Kidney glomerular epithelial cell (primary cell): ENCODE measurements around the gene BNIP3.
"Not testable (repeated sequence)": the region's sequence is repeated elsewhere in the genome, so short reads cannot be mapped to it uniquely, and the experiment has no call there.

Experiments used
- DNase-seq: peaks from one replicate; lab custom pipeline; 2025; lab: John Stamatoyannopoulos, UW

The BNIP3 gene

GRCh38 chr10:131929122-131929845 lies 52.4 kb downstream of the BNIP3 start:
- no peak for DNase-seq

- DNase-seq, result no peak
Measured at GRCh38 chr10:131928248-131929095, 53.3 kb downstream of the BNIP3 start.

- no peak for DNase-seq
Measured at GRCh38 chr10:131926743-131927595, 54.8 kb downstream of the BNIP3 start.

- no peak for DNase-seq
Measured at GRCh38 chr10:131926253-131926652, 55.5 kb downstream of the BNIP3 start.

- no peak for DNase-seq
Measured at GRCh38 chr10:131925716-131926115, 56.0 kb downstream of the BNIP3 start.

GRCh38 chr10:131925011-131925649 lies 56.6 kb downstream of the BNIP3 start:
- DNase-seq, result no peak

- DNase-seq, result no peak
Measured at GRCh38 chr10:131923038-131923756, 58.5 kb downstream of the BNIP3 start.

- DNase-seq, result no peak
Measured at GRCh38 chr10:131921184-131921583, 60.5 kb downstream of the BNIP3 start.

GRCh38 chr10:131920693-131921092 lies 61.0 kb downstream of the BNIP3 start:
- DNase-seq, result no peak

GRCh38 chr10:131920151-131920550 lies 61.6 kb downstream of the BNIP3 start:
- no peak for DNase-seq

GRCh38 chr10:131919461-131919860 lies 62.3 kb downstream of the BNIP3 start:
- not testable (repeated sequence) for DNase-seq
